CD14-positive monocyte (primary cell): Measurements from ENCODE around the gene KLF15. TPM values are rescaled to one million over a fixed set of nuclear protein-coding genes. Genes with fewer than 3 reads are reported as not detected.

Experiments used
- DNase-seq, 3 donors: peaks; one replicate each; pipeline ENCODE4 v3.0.0-alpha.2; 2011 to 2022
- H2AFZ ChIP-seq: 2 replicates; pipeline ENCODE4 v1.6.0; 2012; ENCODE audit warnings: mild to moderate bottlenecking, low read depth, low read length, inconsistent platforms; ENCODE audit not compliant: insufficient read depth, poor library complexity, severe bottlenecking
- H3K27ac ChIP-seq, 2 donors: 1 replicate in 1 of 2; 2 replicates in 1 of 2; pipeline ENCODE4 v1.5.1; 2012 to 2013; ENCODE audit warnings: low read length in 2 of 2, control low read depth in 1 of 2, inconsistent platforms in 1 of 2, low read depth in 1 of 2, mild to moderate bottlenecking in 1 of 2
- H3K27me3 ChIP-seq, 2 donors: one replicate each; pipeline versions ENCODE4 v1.6.0 to v1.6.1; 2011 to 2013; ENCODE audit warnings: low read length in 2 of 2; ENCODE audit not compliant: control insufficient read depth in 2 of 2, insufficient read depth in 2 of 2
- H3K36me3 ChIP-seq, 2 donors: replicated peaks in 1 of 2; 1 replicate in 1 of 2; 2 replicates in 1 of 2; pipeline versions ENCODE4 v1.5.1 to v1.6.1; 2012 to 2013; ENCODE audit warnings: low read length in 2 of 2, control low read depth in 1 of 2, inconsistent platforms in 1 of 2, mild to moderate bottlenecking in 1 of 2; ENCODE audit not compliant: insufficient read depth in 2 of 2, control insufficient read depth in 1 of 2
- H3K4me1 ChIP-seq, 2 donors: 1 replicate in 1 of 2; 2 replicates in 1 of 2; pipeline versions ENCODE4 v1.5.1 to v1.6.1; 2012 to 2013; ENCODE audit warnings: low read length in 2 of 2, control low read depth in 1 of 2, inconsistent platforms in 1 of 2, mild to moderate bottlenecking in 1 of 2, moderate library complexity in 1 of 2; ENCODE audit not compliant: insufficient read depth in 2 of 2, control insufficient read depth in 1 of 2
- H3K4me2 ChIP-seq: replicated peaks from 2 replicates; pipeline ENCODE3; 2012; ENCODE audit warnings: low read length, moderate library complexity, mild to moderate bottlenecking; ENCODE audit not compliant: poor library complexity, severe bottlenecking; ENCODE audit errors: extremely low read depth
- H3K4me3 ChIP-seq, 3 experiments: fragments of 200-600 bp in 1 of 3; sonication (generic) in 1 of 3; replicated peaks in 1 of 3; 1 replicate in 2 of 3; 2 replicates in 1 of 3; pipeline ENCODE4 v1.5.1; 2011 to 2013; ENCODE audit warnings: low read length in 3 of 3, mild to moderate bottlenecking in 3 of 3, control low read depth in 2 of 3, low read depth in 2 of 3, inconsistent platforms in 1 of 3, moderate library complexity in 1 of 3
- H3K79me2 ChIP-seq: 2 replicates; pipeline ENCODE4 v1.6.0; 2012; ENCODE audit warnings: mild to moderate bottlenecking, control low read depth, inconsistent platforms, low read length, moderate library complexity; ENCODE audit not compliant: insufficient read depth
- H3K9ac ChIP-seq: 2 replicates; pipeline ENCODE4 v1.6.0; 2017; ENCODE audit warnings: low read length, mild to moderate bottlenecking; ENCODE audit not compliant: insufficient read depth, poor library complexity, severe bottlenecking
- H3K9me3 ChIP-seq, 2 donors: replicated peaks in 1 of 2; 1 replicate in 1 of 2; 2 replicates in 1 of 2; pipeline versions ENCODE4 v1.5.1 to v1.6.1; 2012 to 2013; ENCODE audit warnings: low read length in 2 of 2, control low read depth in 1 of 2; ENCODE audit not compliant: control insufficient read depth in 1 of 2, insufficient read depth in 1 of 2
- H4K20me1 ChIP-seq: 2 replicates; pipeline ENCODE4 v1.6.0; 2012; ENCODE audit warnings: mild to moderate bottlenecking, low read length, control low read depth, moderate library complexity; ENCODE audit not compliant: insufficient read depth
- H3K27ac Mint-ChIP-seq, 7 donors: one replicate each; pipeline ENCODE4 v1.8.0; 2020; ENCODE audit warnings: mild to moderate bottlenecking in 7 of 7, mixed read lengths in 7 of 7, moderate library complexity in 6 of 7, inconsistent platforms in 2 of 7
- H3K27me3 Mint-ChIP-seq, 3 donors: one replicate each; pipeline ENCODE4 v1.8.0; 2021 to 2022; ENCODE audit warnings: low read depth in 3 of 3, mild to moderate bottlenecking in 3 of 3, mixed read lengths in 3 of 3, moderate library complexity in 3 of 3, inconsistent platforms in 1 of 3
- H3K36me3 Mint-ChIP-seq, 2 donors: one replicate each; pipeline ENCODE4 v1.8.0; 2020; ENCODE audit warnings: mixed read lengths in 2 of 2, inconsistent platforms in 1 of 2, mild to moderate bottlenecking in 1 of 2
- H3K4me1 Mint-ChIP-seq: one replicate; pipeline ENCODE4 v1.8.0; 2020; ENCODE audit warnings: mild to moderate bottlenecking, mixed read lengths
- H3K4me3 Mint-ChIP-seq, 2 donors: one replicate each; pipeline ENCODE4 v1.8.0; 2020; ENCODE audit warnings: mild to moderate bottlenecking in 2 of 2, mixed read lengths in 2 of 2, moderate library complexity in 1 of 2
- H3K9me3 Mint-ChIP-seq, 7 donors: one replicate each; pipeline ENCODE4 v1.8.0; 2020 to 2022; ENCODE audit warnings: mixed read lengths in 7 of 7, mild to moderate bottlenecking in 6 of 7, moderate library complexity in 6 of 7, inconsistent platforms in 2 of 7
- WGBS: methylation state at CpG from one replicate; pipeline ENCODE4 v1.1.5; 2013; ENCODE audit warnings: missing lambda C conversion rate; ENCODE audit not compliant: insufficient coverage; 5-methylcytosine and 5-hydroxymethylcytosine counted together
- intact Hi-C, 2 donors: fragments of 100-400 bp; cut with micrococcal nuclease; formaldehyde crosslinking; loops; one replicate each; pipeline versions ENCODE4 v1.15.0 to v1.15.1; 2023
- polyA plus RNA-seq, 3 donors: library from polyadenylated mRNA; depleted of rRNA in 1 of 3; unstranded in 2 of 3; stranded (reverse) in 1 of 3; fragments of 300-500 nt in 2 of 3; fragments of >200 nt in 1 of 3; fragmentation: Illumina TruSeq in 2 of 3; gene quantifications; 1 replicate in 2 of 3; 2 replicates in 1 of 3; pipeline ENCODE4 v1.2.3, GENCODE V29; 2012 to 2021
- TF ChIP-seq, protein P1 (sequence below): fragments of 200-600 bp; IDR thresholded peaks from one replicate; pipeline ENCODE4 v1.8.0; 2022; ENCODE audit warnings: antibody characterized with exemption, mild to moderate bottlenecking

Gene KLF15
- polyA plus RNA-seq, 3 donors = not detected

DNA sequence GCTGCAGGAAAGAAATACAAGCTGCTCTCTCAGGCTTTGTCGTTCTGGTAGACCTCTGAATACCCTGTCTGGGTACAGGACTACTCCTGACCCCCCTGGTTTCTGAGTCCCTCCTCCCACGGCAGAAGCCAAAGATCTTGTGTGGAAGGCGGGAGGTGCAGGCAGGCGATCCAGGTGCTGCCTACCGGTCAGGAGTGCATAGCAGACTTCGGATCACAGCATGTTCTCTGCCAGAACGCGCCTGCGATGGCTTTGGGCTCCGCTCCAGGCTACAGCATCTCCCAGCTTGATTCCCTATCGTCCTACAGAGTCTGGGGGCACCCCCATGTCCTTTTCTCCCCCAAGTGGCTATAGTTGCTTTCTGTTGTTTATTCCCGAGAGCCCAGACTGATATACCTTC lies 35.0 kb upstream of the KLF15 start:
- no peak overlapping the region for H3K27ac Mint-ChIP-seq
- intact Hi-C loops = loop anchor here in 1 of 2 donors (10.0 kb wide), 1 partner anchor 467 kb away; no protein-coding TSS in a partner anchor

DNA sequence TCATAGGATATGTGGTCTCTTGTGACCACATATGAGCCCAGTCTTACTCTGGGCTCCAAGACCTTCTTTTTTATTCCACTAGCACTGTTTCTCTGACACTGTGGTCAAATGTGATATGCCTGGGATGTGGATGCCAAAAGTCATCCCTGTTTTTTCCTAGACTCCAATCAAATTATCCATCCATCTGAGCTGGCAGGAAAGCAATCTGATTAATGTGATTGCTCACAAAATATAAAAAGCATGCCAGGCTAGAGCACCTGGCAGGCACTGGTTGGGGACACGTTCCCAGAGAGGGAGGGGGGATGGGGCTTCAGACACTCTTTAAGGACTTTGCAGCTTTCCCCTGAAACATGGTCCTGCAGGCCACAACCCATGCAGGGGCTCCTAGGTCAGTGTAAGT lies 34.4 kb upstream of the KLF15 start:
- DNase-seq = no peak
- no peaks in the 10 kb centered on the region for H3K9me3 ChIP-seq
- H3K4me2 ChIP-seq = no peak overlapping the region
- H3K9me3 Mint-ChIP-seq = peaks cover 0 to 6% (median 0%) of the 10 kb centered on the region in 7 donors
- no peak overlapping the region for H3K27ac ChIP-seq
- H3K27ac Mint-ChIP-seq = no peak overlapping the region
- H3K4me1 Mint-ChIP-seq = peaks cover 7% of the 10 kb centered on the region
- H3K27me3 ChIP-seq = peaks cover 16 to 52% of the 10 kb centered on the region in 2 donors
- H3K4me3 Mint-ChIP-seq = no peak overlapping the region
- no peak overlapping the region for H2AFZ ChIP-seq
- no peak overlapping the region for H3K9ac ChIP-seq
- no peak overlapping the region for H3K4me3 ChIP-seq
- H3K79me2 ChIP-seq = no peaks in the 10 kb centered on the region
- no peaks in the 10 kb centered on the region for H3K36me3 Mint-ChIP-seq
- H3K27me3 Mint-ChIP-seq = peaks cover 47 to 77% (median 61%) of the 10 kb centered on the region in 3 donors
- WGBS = no CpG with 5 or more reads among the region's 1 CpG
- peaks cover 0 to 8% of the 10 kb centered on the region in 2 donors for H3K4me1 ChIP-seq
- intact Hi-C loops = loop anchor here in 1 of 2 donors (10.0 kb wide), 1 partner anchor 467 kb away; no protein-coding TSS in a partner anchor
- no peaks in the 10 kb centered on the region for H3K36me3 ChIP-seq
- TF ChIP-seq, protein P1, sequence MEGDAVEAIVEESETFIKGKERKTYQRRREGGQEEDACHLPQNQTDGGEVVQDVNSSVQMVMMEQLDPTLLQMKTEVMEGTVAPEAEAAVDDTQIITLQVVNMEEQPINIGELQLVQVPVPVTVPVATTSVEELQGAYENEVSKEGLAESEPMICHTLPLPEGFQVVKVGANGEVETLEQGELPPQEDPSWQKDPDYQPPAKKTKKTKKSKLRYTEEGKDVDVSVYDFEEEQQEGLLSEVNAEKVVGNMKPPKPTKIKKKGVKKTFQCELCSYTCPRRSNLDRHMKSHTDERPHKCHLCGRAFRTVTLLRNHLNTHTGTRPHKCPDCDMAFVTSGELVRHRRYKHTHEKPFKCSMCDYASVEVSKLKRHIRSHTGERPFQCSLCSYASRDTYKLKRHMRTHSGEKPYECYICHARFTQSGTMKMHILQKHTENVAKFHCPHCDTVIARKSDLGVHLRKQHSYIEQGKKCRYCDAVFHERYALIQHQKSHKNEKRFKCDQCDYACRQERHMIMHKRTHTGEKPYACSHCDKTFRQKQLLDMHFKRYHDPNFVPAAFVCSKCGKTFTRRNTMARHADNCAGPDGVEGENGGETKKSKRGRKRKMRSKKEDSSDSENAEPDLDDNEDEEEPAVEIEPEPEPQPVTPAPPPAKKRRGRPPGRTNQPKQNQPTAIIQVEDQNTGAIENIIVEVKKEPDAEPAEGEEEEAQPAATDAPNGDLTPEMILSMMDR = no peak
- H4K20me1 ChIP-seq = no peaks in the 10 kb centered on the region

More for the DNA sequence above, 35.0 kb upstream of the KLF15 start:
- no peak overlapping the region for H3K4me2 ChIP-seq
- H4K20me1 ChIP-seq = no peaks in the 10 kb centered on the region
- H3K9me3 Mint-ChIP-seq = peaks cover 0 to 6% (median under 1%) of the 10 kb centered on the region in 7 donors
- H3K79me2 ChIP-seq = no peaks in the 10 kb centered on the region
- peaks cover 0 to 8% of the 10 kb centered on the region in 2 donors for H3K4me1 ChIP-seq
- no peak for DNase-seq
- peaks cover 16 to 52% of the 10 kb centered on the region in 2 donors for H3K27me3 ChIP-seq
- peak overlapping the region in 1 of 2 donors; percentile 18 for H3K4me3 Mint-ChIP-seq
- no peak overlapping the region for H2AFZ ChIP-seq
- no peaks in the 10 kb centered on the region for H3K9me3 ChIP-seq
- no peak overlapping the region for H3K4me3 ChIP-seq
- no peaks in the 10 kb centered on the region for H3K36me3 ChIP-seq
- H3K4me1 Mint-ChIP-seq = peaks cover 7% of the 10 kb centered on the region
- H3K27me3 Mint-ChIP-seq = peaks cover 49 to 77% (median 61%) of the 10 kb centered on the region in 3 donors
- no peak overlapping the region for H3K27ac ChIP-seq
- no peaks in the 10 kb centered on the region for H3K36me3 Mint-ChIP-seq
- no peak overlapping the region for H3K9ac ChIP-seq
- 92% methylated on average over 9 of the region's 12 CpGs for WGBS
- TF ChIP-seq, protein P1 = no peak
